Stimulated activated CD8-positive, alpha-beta memory T cell treated with anti-CD3 and anti-CD28 coated beads, Interleukin-4, amount 100 ng/mL, for 1 hour (primary cell): ENCODE data around the gene SLC16A10.
"Not testable (repeated sequence)": the region's sequence is repeated elsewhere in the genome, so short reads cannot be mapped to it uniquely, and the experiment has no call there.

Experiments
- DNase-seq, 2 donors: peaks; one replicate each; pipeline ENCODE4 v3.0.0-alpha.2; 2020; ENCODE audit warnings: low read depth in 2 of 2, low spot score in 1 of 2

The SLC16A10 gene

DNA sequence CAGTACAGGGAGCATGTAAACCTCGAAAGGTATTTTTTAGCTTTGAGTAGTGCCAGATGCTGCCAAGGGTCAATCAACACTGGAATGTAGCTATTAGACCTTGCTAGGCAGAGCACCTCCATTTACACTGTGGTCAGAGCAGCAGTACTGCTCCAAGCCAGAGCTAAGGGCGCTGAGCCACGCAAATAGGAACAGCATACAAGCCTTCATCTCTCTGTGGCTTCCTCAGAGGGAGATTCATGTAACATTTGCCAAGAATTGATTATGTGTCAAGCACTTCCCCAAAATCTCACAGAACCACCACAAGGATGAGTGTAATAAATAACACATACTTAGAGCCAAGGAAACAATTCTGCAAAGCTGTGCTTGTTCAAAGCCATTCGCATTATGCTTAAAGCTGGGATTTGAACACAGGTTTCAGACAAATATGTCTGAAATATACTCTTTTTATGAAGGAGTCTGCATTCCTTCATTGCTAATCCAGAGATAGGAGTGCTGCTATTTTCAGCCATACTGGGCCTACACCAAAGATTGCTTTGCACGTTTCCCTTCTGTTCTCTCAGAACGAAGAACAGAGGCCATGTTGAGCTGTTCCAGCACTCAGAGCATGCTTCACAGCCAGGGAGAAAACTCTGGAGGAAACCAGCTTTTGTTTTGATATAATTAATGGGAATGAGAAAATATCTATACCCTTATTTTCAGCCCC, 97.7 kb downstream of the SLC16A10 start:
- no peak for DNase-seq

DNA sequence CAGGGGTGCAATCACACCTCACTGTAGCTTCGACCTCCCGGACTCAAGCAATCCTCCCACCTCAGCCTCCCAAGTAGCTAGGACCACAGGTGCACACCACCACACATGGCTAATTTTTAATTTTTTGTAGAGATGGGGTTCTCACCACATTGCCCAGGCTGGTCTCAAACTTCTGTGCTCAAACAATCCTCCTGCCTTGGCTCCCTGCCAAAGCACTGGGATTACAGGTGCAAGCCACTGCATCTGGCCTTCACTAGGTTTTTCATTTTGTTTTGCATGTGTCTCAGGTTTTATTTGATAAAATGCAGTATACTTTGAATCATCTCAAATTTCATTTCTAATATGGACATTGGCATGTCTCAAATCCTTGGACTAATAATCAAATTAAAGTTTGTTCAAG, 98.7 kb downstream of the SLC16A10 start:
- DNase-seq, result no peak

DNA sequence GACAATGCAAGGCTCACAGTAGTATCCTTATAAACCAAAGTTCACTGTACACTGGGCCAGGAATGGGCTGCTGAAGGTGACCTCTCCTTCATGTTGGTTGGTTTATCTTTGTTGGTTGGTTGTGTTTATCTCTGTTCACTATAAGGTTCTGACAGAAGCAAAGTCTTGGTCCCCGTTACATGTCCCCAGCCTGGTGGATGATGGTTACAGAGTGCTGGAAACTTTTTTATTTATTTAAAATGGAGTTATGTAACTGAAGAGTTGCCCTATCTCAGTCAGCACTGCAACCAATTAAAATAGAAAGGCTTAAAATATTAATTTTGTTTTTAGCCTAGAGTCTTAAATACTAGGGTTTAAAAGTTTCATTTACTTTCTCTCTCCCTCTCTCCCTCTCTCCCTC, 100.6 kb downstream of the SLC16A10 start:
- DNase-seq, result no peak

DNA sequence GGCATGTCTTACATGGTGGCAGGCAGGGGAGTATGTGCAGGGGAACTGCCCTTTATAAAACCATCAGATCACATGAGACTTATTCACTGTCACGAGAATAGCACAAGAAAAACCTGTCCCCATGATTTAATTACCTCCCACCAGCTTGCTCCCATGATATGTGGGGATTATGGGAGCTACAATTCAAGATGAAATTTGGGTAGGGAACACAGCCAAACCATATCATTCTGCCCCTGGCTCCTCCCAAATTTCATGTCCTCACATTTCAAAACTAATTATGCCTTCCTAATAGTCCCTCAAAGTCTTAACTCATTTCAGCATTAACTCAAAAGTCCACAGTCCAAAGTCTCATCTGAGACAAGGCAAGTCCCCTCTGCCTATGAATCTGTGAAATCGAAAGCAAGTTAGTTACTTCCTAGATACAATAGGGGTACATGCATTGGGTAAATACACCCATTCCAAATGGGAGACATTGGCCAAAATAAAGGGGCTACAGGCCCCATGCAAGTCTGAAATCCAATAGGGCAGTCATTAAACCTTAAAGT, 102.4 kb downstream of the SLC16A10 start:
- DNase-seq, result not testable (repeated sequence)

DNA sequence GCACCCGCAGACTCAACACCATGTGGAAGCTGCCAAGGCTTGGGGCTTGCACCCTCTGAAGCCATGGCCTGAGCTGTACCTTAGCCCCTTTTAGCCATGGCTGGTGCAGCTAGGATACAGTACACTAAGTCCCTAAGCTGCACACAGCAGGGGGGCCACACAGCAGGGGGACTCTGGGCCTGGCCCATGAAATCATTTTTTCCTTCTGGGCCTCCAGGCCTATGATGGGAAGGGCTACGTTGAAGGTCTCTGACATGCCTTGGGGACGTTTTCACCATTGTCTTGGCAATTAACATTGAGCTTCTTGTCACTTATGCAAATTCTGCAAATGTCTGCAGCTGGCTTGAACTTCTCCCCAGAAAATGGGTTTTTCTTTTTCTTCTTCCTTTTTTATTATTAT, 103.3 kb downstream of the SLC16A10 start:
- no peak for DNase-seq

DNA sequence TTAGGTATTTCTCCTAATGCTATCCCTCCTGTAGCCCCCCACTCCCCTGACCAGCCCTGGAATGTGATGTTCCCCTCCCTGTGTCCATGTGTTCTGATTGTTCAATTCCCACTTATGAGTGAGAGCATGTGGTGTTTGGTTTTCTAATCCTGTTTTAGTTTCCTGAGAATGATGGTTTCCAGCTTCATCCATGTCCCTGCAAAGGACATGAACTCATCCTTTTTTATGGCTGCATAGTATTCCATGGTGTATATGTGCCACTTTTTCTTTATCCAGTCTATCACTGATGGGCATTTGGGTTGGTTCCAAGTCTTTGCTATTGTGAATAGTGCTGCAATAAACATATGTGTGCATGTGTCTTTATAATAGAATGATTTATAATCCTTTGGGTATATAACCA, 103.8 kb downstream of the SLC16A10 start:
- not testable (repeated sequence) for DNase-seq

DNA sequence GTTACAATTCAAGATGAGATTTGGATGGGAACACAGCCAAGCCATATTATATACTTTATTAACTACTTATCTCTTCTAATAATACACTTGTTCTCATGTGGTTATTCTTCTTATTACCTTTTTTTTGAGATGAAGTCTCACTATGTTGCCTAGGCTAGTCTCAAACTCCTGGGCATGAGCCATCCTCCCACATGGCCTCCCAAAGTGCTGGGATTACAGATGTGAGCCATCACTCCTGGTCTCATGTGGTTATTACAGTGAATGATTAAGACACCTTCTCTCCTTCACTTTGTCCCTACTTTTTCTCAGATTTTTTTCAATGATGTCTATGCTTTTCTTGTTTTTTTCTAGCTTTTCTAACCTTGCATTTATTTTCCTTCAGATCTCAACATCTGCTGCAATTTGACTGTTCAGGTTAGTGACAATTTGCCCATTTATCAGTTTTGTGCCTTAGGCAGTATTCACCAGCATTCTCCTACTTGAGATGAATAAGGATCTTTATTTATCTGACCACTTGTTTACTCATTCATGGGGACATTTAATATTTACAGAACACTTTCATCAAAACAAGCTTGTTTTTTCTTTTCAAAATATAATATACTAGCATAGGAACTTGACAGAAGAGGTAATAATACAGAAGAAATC, 105.7 kb downstream of the SLC16A10 start:
- DNase-seq, result no peak

DNA sequence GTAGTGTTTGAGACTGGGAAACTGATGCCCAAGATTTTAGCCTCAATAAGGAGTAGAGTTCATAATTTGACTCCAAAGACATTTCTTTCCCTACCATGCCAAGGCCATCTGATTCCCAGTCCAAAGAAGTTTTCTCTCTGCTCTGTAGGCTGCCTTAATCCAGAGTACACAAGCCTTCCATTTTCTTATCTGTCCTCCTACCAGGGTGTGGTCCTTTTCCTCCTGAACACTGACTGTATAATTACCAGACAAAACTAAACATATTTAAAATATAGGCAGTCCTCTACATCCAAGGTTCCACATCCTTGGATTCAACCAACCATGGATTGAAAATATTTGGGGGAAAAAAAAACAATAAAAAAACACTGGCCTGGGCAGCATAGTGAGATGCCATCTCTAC, 108.4 kb downstream of the SLC16A10 start:
- no peak for DNase-seq

DNA sequence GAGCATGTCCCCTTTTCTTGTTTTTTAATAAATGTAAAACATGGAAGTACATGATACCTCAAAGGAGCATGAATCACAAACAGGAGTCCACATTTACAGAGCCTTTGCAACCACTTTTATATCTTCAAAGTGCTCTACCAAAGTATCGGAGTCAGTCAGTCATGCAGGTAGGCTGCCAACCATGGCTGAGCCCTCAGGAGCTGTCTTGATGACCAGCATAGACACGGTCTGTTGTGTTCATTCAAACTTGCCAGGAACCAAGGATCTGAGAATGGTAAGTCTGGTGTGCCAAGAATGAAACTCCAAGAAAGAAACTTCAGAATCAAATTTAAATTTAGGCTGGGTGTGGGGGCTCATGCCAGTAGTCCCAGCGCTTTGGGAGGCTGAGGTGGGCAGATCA, 111.5 kb downstream of the SLC16A10 start:
- no peak for DNase-seq

DNA sequence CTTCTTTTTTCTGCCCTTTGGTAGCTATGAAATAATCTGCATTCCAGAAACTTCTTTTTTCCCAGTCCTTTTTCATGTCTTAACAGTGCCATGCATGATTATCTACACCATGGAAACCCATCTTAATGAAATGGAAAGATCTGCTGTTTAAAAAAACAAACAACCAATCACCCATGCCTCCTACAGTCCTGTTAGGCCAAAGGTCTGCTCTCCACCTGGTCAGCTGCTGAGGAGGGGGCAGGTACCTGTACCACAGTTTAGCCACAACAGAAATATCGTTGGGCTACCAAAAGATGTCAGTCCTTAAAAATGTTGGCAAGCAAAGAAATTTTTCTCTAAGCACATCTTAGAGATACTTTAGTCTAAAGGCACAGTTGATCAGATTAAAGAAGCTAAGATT, 112.6 kb downstream of the SLC16A10 start:
- no peak for DNase-seq

DNA sequence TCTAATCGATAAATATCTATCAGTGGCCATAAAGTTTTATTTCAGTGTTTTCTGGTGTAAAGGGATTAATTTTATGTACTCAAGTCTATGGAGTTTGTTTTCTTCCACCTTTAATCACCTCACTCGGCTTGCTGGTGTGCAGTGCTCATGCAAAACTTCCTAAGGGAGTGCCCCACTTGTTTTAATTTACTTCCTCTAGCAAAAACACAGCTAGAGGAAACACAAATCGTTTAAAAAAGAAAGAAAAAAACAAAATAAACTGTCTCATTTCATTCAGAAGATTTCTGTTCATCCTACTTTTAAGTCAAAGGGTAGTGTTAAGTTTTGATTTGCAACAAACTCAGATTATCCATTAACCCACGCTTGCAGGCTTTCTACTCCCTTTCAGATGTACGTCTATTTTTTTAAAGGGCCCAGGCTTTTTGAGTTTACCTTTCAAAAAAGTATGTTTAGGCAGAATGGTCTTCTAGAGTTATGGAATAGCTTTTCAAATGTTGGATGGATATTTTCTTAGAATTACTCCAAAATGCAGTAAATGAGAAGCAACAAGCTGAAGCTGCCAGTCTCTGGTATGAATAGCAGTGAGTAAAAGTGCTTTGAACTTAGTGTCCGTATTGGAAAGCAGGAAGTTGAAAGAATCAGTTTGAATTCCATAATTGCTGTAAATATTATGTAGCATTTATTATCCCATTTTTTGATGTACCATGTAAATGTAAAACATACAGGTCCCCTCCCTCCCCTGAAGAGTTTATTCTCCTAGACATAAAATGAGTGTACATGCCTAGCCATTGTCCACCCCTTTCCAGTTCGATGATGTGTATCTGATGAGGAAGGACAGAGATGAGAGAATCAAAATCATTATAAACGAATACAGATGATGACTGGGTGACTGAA, 113.3 kb downstream of the SLC16A10 start:
- DNase-seq, result no peak

DNA sequence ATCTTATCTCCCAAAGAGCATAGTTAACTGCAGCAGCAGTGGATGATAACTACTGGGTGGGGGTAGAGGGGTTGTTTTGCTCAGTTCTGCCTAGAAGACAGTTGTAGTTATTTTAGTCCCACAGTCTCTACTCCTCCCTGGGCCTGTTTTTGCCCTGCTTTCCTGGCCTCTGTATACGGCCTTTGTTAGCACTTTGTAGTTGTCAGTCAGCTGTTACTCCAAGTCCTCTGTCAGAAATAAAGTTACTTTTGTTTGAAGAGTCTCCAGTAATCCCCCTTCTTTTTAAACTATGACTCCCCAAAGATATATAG, 113.9 kb downstream of the SLC16A10 start:
- DNase-seq, result no peak

DNA sequence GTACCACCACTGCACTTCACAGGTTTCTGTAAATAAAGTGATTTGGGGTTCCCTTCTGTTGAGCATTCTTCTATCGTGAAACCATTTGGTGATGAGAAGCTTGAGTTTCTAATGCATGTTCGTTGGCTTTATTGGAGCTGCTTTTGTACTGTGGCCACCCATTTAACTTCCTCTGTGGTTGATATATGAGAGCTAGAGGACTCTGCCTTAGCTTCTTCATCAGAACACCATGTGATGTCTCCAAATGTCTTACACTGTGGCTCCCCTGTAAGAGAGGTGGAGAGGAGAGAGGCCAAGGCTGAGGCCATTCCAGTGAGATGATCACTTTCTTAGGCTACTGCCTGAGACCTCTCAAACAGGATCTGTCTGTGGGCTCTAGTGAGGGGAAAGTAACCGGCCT, 114.5 kb downstream of the SLC16A10 start:
- DNase-seq, result no peak

DNA sequence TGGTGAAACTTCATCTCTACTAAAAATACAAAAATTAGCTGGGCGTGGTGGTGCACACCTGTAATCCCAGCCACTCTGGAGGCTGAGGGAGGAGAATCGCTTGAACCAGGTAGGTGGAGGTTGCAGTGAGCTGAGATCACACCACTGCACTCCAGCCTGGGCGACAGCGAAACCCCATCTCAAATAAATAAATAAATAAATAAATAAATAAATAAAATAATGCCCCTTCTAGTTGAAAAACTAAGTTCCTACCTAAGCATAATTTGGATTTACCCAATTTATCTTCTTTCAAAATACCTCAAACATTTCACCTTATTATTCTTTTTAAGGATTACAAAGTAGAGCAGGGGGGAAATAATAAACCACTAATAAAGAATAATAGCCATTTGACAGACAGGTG, 116.2 kb downstream of the SLC16A10 start:
- DNase-seq, result not testable (repeated sequence)

DNA sequence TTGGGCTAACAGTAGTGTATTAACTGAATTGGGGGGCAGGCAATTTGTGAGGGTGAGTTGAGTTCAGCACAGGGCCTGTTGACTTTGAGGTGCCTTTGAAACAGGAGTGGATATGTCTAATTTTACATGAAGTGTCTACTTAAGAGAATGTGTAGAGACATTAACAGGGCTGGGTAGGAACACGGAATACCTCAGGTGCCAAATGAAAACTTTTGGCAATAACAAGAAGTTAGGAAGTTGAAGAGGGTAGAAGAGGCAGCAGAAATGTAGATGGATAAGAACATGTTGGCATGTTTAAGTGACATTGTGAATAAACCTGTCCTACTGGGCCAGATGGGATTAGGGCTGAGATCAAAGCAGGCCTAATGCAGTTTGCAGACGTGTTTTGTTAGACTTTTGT, 117.0 kb downstream of the SLC16A10 start:
- no peak for DNase-seq

DNA sequence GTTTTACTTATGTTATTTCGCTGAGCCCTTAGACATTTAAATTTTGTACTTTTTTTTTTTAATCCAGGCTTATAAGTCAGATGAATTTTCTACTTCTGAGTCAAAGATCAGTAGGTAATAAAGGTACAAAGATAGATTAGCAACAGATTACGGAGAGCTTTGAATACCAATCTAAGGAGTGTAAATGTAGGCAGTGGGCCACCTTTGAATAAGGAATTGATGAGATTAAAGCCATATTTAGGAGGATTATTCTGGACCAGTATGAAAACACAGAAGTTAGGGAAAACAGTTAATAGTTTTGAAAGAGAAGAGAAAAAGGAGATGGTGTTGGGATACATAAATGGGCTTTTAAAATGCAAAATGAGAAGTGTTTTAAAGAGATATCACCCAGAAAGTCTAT, 117.6 kb downstream of the SLC16A10 start:
- DNase-seq, result no peak

DNA sequence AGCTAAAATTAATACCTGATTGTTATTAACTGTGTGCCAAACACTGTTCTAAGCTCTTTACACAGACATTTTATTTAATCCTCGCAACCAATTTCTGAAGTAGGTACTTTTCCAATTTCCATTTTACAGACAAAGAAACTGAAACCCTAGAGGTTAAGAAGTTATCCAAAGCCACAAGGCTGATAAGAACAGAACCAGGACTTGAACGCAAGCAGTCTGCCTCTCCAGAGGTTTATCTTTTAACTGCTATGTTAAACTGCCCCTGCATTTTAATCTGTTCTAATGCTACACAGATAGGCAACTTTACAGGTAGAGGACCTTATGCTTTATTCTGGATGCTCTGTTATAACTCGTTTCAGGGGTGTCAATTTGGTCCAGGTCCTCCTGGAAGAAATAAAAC, 118.2 kb downstream of the SLC16A10 start:
- DNase-seq, result no peak

DNA sequence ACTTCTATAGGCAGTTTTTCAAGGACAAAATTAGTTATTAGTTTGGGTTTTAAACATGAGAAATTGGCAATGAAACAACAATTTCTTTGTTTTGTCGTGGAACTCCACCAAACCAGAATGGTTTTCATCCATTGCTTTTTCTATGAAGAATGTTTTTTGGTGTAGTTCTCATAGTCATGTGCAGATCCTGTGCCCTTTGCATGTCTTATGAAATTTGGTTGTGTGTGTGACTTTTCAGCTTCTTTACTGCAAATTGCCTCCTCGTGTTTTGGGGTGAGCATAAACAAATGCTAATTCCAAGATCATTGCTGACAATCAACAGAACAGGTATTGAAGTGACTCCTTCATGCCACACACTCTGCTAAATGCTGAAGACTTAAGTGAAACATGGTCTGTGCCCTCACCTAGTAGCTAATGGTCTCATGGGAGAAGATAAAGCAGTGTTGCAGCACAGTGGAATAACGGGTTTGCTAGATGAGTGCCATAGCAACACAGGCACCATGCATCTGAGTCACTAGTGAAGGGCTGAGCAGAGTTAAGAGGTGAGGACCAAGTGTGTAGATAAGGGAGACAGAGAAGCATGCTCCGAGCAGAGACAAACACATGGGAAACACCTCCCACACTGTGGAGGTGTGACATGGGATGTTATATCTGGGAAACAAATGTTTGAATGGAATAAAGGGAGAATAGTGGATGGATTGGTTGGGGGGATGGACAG, 120.0 kb downstream of the SLC16A10 start:
- DNase-seq, result no peak

DNA sequence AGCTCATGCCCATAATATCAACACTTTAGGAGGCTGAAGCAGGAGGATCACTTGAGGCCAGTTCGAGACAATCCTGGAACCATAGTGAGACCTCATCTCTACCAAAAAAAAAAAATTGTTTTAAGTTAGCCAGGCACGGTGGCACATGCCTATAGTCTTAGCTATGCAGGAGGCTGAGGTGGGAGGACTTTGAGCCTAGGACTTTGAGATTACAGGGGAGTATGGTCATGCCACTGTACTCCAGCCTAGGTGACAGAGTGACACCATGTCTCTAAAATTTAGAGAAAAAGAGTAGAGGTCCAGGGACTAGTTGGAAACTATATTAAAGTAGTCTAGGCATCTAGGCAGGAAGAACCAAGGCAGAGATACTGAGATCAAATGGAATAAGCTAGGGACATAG, 121.6 kb downstream of the SLC16A10 start:
- DNase-seq, result no peak

DNA sequence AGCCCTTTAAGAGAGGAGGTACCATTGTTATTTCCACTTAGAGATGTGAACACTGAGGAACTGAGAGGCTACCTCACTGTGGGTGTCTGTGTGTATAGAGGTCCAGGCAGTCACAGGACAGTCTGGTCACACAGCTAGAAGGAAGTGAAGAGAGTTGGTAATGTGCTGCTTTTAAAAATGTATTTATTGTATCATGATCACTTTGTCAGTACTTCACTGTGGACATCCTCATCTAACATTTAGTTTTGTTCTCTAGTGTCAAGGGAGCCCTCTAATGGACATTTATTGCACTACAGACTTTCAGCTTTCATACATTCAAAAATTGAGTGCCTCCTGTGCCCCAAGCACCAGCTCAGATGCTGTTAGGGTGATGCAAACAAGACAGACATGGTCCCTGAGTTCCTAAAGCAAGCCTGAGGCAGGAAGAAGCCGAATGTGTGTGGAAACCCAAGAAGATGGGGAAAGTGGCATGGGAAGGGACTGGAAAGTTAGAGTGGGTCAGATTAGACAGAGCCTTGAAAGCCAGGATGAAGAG, 123.0 kb downstream of the SLC16A10 start:
- DNase-seq, result no peak

DNA sequence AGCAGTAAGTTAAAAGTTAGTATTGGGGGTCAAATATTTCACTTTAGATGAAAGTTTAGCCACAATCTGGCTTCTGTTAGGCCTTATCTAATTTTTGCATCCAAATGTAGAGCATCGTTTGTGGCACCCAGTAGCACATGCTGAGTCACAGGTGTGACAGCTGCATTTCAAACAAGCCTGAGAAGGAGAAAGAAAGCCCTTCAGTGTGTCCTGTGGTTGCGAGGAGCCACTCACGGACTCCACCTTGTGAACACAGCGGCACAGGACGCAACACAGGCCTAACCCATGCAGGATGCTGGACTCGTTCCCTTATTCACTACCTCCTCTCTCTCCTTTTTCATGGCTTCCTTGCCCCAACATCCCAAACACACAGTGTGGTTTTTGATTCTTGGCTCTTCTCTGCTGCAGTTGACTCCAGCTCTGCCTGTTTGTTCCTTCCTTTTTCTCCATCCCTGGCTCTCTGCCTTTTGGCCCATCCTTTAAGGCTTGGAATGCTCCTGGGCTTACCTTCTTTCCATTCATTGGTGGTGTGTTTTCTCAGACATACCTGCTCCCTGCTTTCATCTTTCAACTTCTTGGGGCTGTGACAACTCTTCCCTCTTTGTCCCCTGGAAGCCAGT, 124.2 kb downstream of the SLC16A10 start:
- no peak for DNase-seq
